HG03196 (cell line): ENCODE results near the gene BPNT1.
A peak's percentile ranks its signal among the peaks of the same experiment; 100 is the strongest.
"Not testable (repeated sequence)": the region's sequence is repeated elsewhere in the genome, so short reads cannot be mapped to it uniquely, and the experiment has no call there.

Experiments
- ATAC-seq: cut with Tn5 transposase; IDR thresholded peaks from one replicate; pipeline ENCODE4 v1.9.1; 2021; ENCODE audit not compliant: unreplicated experiment

BPNT1 gene

DNA sequence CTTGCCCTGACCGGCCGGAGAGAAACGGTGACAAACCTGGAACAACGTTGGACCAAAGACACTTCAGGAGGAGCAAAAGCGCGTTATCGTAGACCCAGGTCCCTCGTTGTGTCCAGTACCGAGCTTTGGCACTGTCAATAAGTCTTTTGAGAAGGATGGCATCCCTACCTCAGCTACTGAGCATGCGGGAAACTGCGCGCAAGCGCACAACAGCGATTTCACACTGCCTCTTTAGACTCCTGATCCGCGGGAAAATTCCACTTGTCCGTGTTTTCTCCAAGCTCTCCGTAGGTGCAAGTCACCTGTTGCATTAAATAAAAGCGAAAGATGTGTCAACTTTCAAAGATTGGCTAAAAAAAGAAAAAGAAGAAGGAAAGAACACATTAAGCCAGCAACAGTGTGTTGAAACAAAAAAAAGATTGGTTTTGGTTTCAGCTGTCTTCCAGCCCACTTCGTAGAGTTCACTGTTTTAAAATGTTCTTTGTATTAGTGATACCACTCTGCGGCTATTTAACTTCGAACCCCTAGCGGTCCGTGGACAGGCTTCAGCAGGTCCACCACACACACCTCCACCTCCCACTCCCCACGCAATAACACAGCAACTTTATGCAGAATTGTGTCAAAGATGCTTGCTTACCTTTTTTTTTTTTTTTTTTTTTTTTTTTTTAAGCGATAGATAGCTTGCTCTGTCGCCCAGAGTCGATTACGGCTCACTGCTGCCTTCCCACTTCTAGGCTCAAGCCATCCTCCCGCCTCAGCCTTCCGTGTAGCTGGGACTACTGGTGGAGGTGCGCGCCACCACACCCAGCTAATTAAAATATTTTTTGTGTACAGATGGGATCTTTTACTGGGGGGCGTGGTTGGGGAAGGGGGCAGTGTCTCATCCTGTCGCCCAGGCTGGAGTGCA lies at the start of gene BPNT1:
BPNT1 (minus strand) TSS at position 139 of the 907 bp plus-strand sequence. CDS start 9,942 bp downstream, outside the sequence.
- ATAC-seq = peak; percentile 67

- no peak for ATAC-seq
These were observed 47.6 kb upstream of the BPNT1 start for GRCh38 chr1:220137019-220137786.

- no peak for ATAC-seq
These were observed 46.2 kb upstream of the BPNT1 start for GRCh38 chr1:220135755-220136154.

DNA sequence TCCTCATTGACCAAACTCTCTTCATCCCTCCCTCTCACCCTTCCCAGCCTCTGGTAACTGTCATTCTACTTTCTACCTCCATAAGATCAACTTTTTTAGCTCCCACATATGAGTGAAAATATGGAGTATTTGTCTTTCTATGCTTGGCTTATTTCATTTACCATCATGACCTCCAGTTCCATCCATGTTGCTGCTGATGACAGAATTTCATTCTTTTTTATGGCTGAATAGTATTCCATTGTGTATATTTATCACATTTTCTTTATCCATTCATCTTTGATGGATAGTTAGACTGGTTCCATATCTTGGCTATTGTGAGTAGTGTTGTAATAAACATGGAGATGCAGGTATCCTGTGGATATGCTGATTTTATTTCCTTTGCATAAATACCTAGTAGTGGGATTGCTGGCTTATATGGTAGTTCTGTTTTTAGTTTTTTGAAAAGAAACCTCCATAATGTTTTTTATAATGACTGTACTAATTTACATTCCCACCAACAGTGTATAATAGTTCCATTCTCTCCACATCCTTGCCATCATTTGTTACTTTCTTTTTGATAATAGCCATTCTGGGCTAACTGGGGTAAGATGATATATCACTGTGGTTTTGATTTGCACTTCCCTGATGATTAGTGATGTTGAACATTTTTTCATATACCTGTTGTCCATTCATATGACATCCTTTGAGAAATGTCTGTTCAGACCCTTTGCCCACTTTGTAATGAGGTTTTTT lies 40.1 kb upstream of the BPNT1 start:
- no peak for ATAC-seq

GRCh38 chr1:220127076-220127475 lies 37.5 kb upstream of the BPNT1 start:
- ATAC-seq = no peak

DNA sequence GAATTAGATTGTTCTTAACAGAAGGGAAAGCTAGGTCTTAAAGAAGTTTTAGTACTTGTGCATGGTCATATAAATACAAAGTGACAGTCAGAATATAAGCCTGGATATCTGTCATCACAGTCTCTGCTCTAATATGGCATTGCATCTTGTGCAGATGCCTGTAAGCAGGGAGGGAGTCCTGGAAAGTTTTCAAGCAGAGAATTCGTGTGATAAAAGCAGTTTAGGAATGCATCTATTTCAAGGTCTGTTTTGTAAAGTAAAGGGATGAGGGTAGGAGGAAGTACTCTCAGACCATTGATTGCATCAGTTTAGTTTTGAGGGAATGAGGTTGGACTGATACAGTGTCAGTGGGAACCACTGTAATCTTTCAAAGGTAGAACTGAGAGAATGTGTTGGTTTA lies 35.0 kb upstream of the BPNT1 start:
- no peak for ATAC-seq

DNA sequence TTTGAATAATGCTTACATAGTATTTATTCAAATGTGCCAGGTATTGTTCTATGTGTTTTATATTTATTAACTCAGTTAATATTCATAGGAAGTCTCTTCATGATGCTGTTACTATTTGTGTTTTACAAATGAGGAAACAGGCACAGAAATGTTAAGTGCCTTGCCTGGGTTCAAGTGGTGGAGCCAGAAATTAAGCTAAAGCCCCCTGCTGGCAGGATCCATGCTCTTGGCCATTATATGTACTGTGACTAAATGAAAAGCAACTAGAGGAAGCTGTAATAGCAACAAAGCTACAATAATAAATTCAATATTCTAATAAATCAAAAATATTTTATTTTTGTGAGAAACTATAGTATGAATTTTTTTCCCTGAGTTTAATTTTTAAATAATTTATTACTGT lies 34.3 kb upstream of the BPNT1 start:
- ATAC-seq = no peak

- ATAC-seq = no peak
These were observed 33.5 kb upstream of the BPNT1 start for GRCh38 chr1:220123066-220123465.

- no peak for ATAC-seq
These were observed 32.4 kb upstream of the BPNT1 start for GRCh38 chr1:220121791-220122530.

DNA sequence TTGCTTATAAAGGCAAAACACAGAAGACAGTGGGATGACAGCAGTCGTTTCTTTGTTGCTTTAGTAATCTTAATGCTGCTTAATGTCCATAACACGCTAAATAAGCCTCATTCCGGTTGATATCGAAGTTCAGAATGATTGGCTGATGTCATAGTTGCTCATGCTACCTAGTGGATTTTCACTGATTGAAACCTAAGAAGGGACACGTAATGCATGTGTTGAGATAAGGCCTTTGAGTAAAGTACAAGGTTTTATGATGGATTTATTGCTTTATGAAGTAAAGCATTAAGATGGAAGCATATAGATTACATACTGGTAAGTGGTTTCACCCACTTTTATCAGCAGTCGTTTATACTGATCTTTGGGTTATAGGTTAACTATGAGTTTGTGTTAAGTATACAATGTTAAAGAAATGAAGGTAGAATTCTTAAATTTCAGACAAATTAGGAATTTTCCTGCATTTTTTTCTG lies 29.5 kb upstream of the BPNT1 start:
- ATAC-seq = no peak

DNA sequence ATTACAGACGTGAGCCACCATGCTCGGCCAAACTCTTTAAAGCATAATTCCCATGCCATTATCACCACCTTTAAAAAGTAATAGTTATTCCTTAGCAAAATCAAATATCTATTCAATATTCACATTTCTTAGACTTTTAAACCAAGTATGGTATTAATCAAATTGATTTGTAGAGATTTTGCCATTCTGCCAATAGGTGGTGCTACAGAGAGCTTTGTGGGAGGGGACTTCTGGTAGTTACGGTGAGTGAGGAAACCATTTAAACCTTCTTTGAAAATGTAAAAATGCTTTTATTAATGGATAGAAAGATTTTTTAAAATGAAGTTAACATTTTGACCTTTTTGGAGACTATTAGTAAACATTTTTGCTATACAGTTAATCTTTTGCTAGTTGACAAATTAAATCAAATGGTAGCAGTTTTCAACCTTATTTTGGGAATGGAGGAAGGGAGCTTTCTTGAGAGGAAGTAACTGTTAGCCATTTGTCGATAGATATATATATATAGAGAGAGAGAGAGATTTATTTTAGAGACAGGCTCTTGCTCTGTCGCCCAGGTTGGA lies 23.6 kb upstream of the BPNT1 start:
- ATAC-seq = no peak

GRCh38 chr1:220112600-220112999 lies 23.0 kb upstream of the BPNT1 start:
- not testable (repeated sequence) for ATAC-seq

- ATAC-seq = not testable (repeated sequence)
These were observed 20.9 kb upstream of the BPNT1 start for GRCh38 chr1:220110473-220110872.

DNA sequence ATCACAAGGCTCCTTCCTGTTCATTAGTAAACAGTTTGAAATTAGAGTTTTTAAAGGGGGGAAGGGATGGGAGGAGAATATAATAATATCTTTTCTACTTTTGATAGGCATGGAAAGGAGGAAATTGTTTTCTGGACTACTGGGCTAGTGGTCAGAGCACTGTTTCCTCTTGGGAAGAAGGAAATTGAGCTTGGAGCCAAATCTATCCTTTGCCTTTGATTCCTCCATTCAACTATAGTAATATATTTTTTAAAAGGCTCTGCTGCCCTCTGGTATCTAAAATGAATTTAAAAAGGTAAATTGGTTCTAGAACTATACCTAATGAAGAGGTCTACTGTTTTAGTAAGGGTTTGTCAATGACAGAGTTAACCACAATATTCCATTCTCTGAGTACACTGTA lies 10.2 kb upstream of the BPNT1 start:
- ATAC-seq = no peak

GRCh38 chr1:220094016-220094911 lies 4.7 kb upstream of the BPNT1 start, which contains the start of gene IARS2:
IARS2 (plus strand) TSS chr1:220094132; CDS start chr1:220094217, 85 bp downstream.
- ATAC-seq = peak; percentile 63

DNA sequence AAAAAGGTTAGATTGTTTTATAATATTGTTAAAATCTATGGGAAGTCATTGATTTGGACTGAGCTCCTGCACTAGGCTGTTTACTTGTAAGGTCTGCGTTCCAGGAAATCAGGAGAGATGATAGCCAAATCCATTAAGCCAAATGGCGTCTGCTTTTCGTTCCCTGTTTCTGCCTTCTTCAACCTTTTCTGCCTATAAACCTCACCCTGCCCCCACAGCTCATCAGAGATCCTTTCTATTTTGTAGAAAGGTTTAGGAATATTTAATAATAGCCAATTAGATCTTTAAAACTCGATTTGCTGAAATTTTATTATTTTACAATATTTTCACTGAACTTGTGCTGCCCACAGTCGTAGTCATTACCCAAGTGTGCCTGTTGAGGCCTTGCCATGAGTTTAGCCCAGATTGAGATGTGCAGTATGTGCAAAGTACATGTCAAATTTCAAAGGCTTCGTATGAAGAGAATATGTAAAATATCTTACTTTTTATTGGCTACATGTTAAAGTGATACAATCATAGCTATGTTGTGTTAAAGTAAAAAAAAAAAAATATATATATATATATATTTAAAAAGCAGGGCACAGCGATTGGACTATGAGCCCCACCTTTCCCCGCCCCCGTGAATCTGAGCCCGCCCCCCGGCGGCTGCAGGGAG lies 3.9 kb upstream of the BPNT1 start:
- peak; percentile 0 for ATAC-seq

DNA sequence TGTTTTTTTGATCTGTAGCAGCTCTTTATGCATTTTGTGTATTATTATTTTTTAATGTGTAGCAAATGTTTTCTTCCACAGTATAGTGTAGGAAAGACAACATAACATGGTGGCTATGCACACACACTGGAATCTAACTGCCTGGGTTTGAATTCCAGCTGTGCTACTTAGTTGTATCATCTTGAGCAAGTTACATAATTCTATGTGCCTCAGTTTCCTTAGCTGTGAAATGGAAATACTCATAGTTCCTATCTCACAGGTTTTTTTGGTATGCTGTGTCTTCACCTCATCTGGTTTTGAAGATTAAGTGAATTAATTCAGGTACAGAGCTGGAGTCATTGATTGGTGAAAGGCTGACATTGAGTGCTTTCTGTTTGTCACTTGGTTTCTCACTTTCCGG lies 3.1 kb upstream of the BPNT1 start:
- no peak for ATAC-seq

- ATAC-seq = peak; percentile 36
These were observed 3.3 kb downstream of the BPNT1 start for GRCh38 chr1:220086261-220086686.
